ENCODE results near the gene AFG3L2.
A peak's percentile ranks its signal among the peaks of the same experiment; 100 is the strongest.

Gene AFG3L2

GRCh38 chr18:12313530-12314245 lies 63.3 kb downstream of the AFG3L2 start:
- H3K27ac ChIP-seq (ENCODE audit: low read length): no peak overlapping the region
- H3K4me1 ChIP-seq (ENCODE audit: control insufficient read depth, insufficient read depth, low read length): peaks cover 2% of the 10 kb centered on the region; the same call in 1 of the 2 replicates
- no peaks in the 10 kb centered on the region; the same call in 1 of the 2 replicates for H3K36me3 ChIP-seq (ENCODE audit: control insufficient read depth, insufficient read depth, low read length)

DNA sequence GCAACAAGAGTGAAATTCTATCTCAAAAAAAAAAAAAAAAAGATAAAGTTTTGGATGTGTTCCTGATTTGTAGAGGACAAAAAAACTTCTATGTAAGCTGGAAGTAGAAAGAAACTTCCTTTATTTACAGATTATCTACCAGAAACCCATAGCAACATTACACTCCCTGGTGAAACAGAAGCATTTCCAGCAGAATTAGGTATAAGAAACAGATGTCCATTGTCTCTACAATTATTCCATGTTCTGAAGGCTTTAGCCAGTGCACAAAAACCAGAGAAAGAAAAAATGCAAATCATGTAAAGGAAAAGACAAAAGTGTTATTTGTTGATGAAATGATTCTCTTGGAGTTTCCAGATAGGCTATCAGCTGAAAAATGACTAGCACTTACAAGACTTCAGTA lies 64.1 kb downstream of the AFG3L2 start:
- Histone ChIP-seq H3K27ac (ENCODE audit: low read length) (no peak overlapping the region), H3K9me3 (ENCODE audit: control insufficient read depth, insufficient read depth, low read length) (no peaks in the 10 kb centered on the region), H3K4me1 (ENCODE audit: control insufficient read depth, insufficient read depth, low read length) (peaks cover 2% of the 10 kb centered on the region; the same call in 1 of the 2 replicates), H3K36me3 (ENCODE audit: control insufficient read depth, insufficient read depth, low read length) (no peaks in the 10 kb centered on the region; the same call in 1 of the 2 replicates), H3K27me3 (ENCODE audit: control insufficient read depth, insufficient read depth, low read length) (no peaks in the 10 kb centered on the region), H3K4me3 (ENCODE audit: low read length) (no peak overlapping the region)
- DNase-seq (ENCODE audit: low read depth, low spot score): no peak

More at GRCh38 chr18:12313530-12314245, 63.3 kb downstream of the AFG3L2 start:
- Histone ChIP-seq H3K4me3 (ENCODE audit: low read length) (no peak overlapping the region), H3K9me3 (ENCODE audit: control insufficient read depth, insufficient read depth, low read length) (no peaks in the 10 kb centered on the region), H3K27me3 (ENCODE audit: control insufficient read depth, insufficient read depth, low read length) (no peaks in the 10 kb centered on the region)
- no CpG with 5 or more reads among the region's 5 CpGs for WGBS (ENCODE audit: insufficient coverage, insufficient read length)
- DNase-seq (ENCODE audit: low read depth, low spot score): no peak

- H3K36me3 ChIP-seq (ENCODE audit: control insufficient read depth, insufficient read depth, low read length): no peaks in the 10 kb centered on the region
- DNase-seq (ENCODE audit: low read depth, low spot score): no peak
- H3K4me3 ChIP-seq (ENCODE audit: low read length): no peak overlapping the region
- peaks cover 5% of the 10 kb centered on the region for H3K4me1 ChIP-seq (ENCODE audit: control insufficient read depth, insufficient read depth, low read length)
- peaks cover 3% of the 10 kb centered on the region; the same call in 1 of the 2 replicates for H3K27me3 ChIP-seq (ENCODE audit: control insufficient read depth, insufficient read depth, low read length)
- H3K9me3 ChIP-seq (ENCODE audit: control insufficient read depth, insufficient read depth, low read length): no peaks in the 10 kb centered on the region
- no peak overlapping the region for H3K27ac ChIP-seq (ENCODE audit: low read length)
- WGBS (ENCODE audit: insufficient coverage, insufficient read length): no CpG with 5 or more reads among the region's 6 CpGs
Measured at GRCh38 chr18:12310762-12311161, 66.3 kb downstream of the AFG3L2 start.

DNA sequence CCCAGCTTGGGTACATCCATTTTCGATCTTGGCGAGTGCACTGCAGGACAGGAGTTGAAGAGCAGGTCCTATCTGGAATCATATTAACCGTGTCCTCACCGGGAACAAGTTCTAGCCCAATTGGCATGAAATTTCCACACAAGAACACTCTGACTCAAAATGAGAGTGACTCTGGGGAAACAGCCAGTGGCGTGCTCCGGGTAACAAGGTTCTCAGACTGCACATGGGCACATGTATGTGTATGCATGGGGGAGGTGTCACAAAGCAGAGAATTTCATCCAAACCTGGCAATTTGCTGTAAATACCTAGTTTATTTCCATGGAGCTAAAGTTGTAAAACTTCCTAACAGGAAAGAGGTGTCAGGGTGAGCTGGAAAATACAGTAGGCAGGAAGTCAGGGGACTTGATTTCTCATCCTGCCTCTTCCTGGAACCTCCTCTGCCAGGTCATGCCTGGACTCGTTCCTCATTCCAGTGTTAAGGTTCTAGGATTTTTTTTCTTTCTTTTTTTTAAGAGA lies 67.3 kb downstream of the AFG3L2 start:
- Histone ChIP-seq H3K36me3 (ENCODE audit: control insufficient read depth, insufficient read depth, low read length) (no peaks in the 10 kb centered on the region), H3K4me3 (ENCODE audit: low read length) (no peak overlapping the region), H3K4me1 (ENCODE audit: control insufficient read depth, insufficient read depth, low read length) (peaks cover 5% of the 10 kb centered on the region), H3K27me3 (ENCODE audit: control insufficient read depth, insufficient read depth, low read length) (peaks cover 3% of the 10 kb centered on the region; the same call in 1 of the 2 replicates), H3K27ac (ENCODE audit: low read length) (no peak overlapping the region), H3K9me3 (ENCODE audit: control insufficient read depth, insufficient read depth, low read length) (no peaks in the 10 kb centered on the region)
- no CpG with 5 or more reads among the region's 7 CpGs for WGBS (ENCODE audit: insufficient coverage, insufficient read length)
- DNase-seq (ENCODE audit: low read depth, low spot score): no peak

GRCh38 chr18:12308386-12309100 lies 68.5 kb downstream of the AFG3L2 start:
- peak overlapping the region; percentile 83 for H3K4me3 ChIP-seq (ENCODE audit: low read length)
- no CpG with 5 or more reads among the region's 81 CpGs for WGBS (ENCODE audit: insufficient coverage, insufficient read length)
- no peaks in the 10 kb centered on the region for H3K9me3 ChIP-seq (ENCODE audit: control insufficient read depth, insufficient read depth, low read length)
- no peak for DNase-seq (ENCODE audit: low read depth, low spot score)
- no peak overlapping the region for H3K27ac ChIP-seq (ENCODE audit: low read length)
- peaks cover 3% of the 10 kb centered on the region; the same call in 1 of the 2 replicates for H3K27me3 ChIP-seq (ENCODE audit: control insufficient read depth, insufficient read depth, low read length)
- no peaks in the 10 kb centered on the region for H3K36me3 ChIP-seq (ENCODE audit: control insufficient read depth, insufficient read depth, low read length)
- peaks cover 5% of the 10 kb centered on the region for H3K4me1 ChIP-seq (ENCODE audit: control insufficient read depth, insufficient read depth, low read length)

GRCh38 chr18:12307701-12308385 lies 69.2 kb downstream of the AFG3L2 start, which contains the start of gene TUBB6:
Gene TUBB6, plus strand, starts transcription at chr18:12308241. Its CDS starts 52 bp downstream, at chr18:12308293.
- no CpG with 5 or more reads among the region's 88 CpGs for WGBS (ENCODE audit: insufficient coverage, insufficient read length)
- H3K9me3 ChIP-seq (ENCODE audit: control insufficient read depth, insufficient read depth, low read length): no peaks in the 10 kb centered on the region
- H3K4me1 ChIP-seq (ENCODE audit: control insufficient read depth, insufficient read depth, low read length): peaks cover 5% of the 10 kb centered on the region
- peak within 1 kb of the TSS; percentile 83 for H3K4me3 ChIP-seq (ENCODE audit: low read length)
- peaks cover 3% of the 10 kb centered on the region; the same call in 1 of the 2 replicates for H3K27me3 ChIP-seq (ENCODE audit: control insufficient read depth, insufficient read depth, low read length)
- H3K27ac ChIP-seq (ENCODE audit: low read length): no peak within 1 kb of the TSS
- DNase-seq (ENCODE audit: low read depth, low spot score): no peak
- H3K36me3 ChIP-seq (ENCODE audit: control insufficient read depth, insufficient read depth, low read length): no peaks in the 10 kb centered on the region

- no CpG with 5 or more reads among the region's 39 CpGs for WGBS (ENCODE audit: insufficient coverage, insufficient read length)
- Histone ChIP-seq H3K27ac (ENCODE audit: low read length) (no peak overlapping the region), H3K27me3 (ENCODE audit: control insufficient read depth, insufficient read depth, low read length) (peaks cover 3% of the 10 kb centered on the region; the same call in 1 of the 2 replicates), H3K36me3 (ENCODE audit: control insufficient read depth, insufficient read depth, low read length) (no peaks in the 10 kb centered on the region), H3K4me3 (ENCODE audit: low read length) (peak overlapping the region; percentile 83; the same call in 1 of the 2 replicates), H3K4me1 (ENCODE audit: control insufficient read depth, insufficient read depth, low read length) (peaks cover 5% of the 10 kb centered on the region), H3K9me3 (ENCODE audit: control insufficient read depth, insufficient read depth, low read length) (no peaks in the 10 kb centered on the region)
- DNase-seq (ENCODE audit: low read depth, low spot score): no peak
Measured at GRCh38 chr18:12306752-12307700, 70.0 kb downstream of the AFG3L2 start.

- Histone ChIP-seq H3K27me3 (ENCODE audit: control insufficient read depth, insufficient read depth, low read length) (peaks cover 3% of the 10 kb centered on the region; the same call in 1 of the 2 replicates), H3K4me1 (ENCODE audit: control insufficient read depth, insufficient read depth, low read length) (peaks cover 5% of the 10 kb centered on the region), H3K4me3 (ENCODE audit: low read length) (no peak overlapping the region), H3K27ac (ENCODE audit: low read length) (no peak overlapping the region), H3K36me3 (ENCODE audit: control insufficient read depth, insufficient read depth, low read length) (no peaks in the 10 kb centered on the region), H3K9me3 (ENCODE audit: control insufficient read depth, insufficient read depth, low read length) (no peaks in the 10 kb centered on the region)
- no peak for DNase-seq (ENCODE audit: low read depth, low spot score)
- WGBS (ENCODE audit: insufficient coverage, insufficient read length): no CpG with 5 or more reads among the region's 25 CpGs
Measured at GRCh38 chr18:12305930-12306629, 70.9 kb downstream of the AFG3L2 start.

- Histone ChIP-seq H3K4me3 (ENCODE audit: low read length) (no peak overlapping the region), H3K27ac (ENCODE audit: low read length) (no peak overlapping the region)
- WGBS (ENCODE audit: insufficient coverage, insufficient read length): no CpG with 5 or more reads among the region's 12 CpGs
Measured at GRCh38 chr18:12305211-12305610, 71.8 kb downstream of the AFG3L2 start.

More at GRCh38 chr18:12305211-12305610, 71.8 kb downstream of the AFG3L2 start:
- Histone ChIP-seq H3K9me3 (ENCODE audit: control insufficient read depth, insufficient read depth, low read length) (no peaks in the 10 kb centered on the region), H3K36me3 (ENCODE audit: control insufficient read depth, insufficient read depth, low read length) (no peaks in the 10 kb centered on the region), H3K27me3 (ENCODE audit: control insufficient read depth, insufficient read depth, low read length) (peaks cover 3% of the 10 kb centered on the region; the same call in 1 of the 2 replicates), H3K4me1 (ENCODE audit: control insufficient read depth, insufficient read depth, low read length) (peaks cover 5% of the 10 kb centered on the region)
- no peak for DNase-seq (ENCODE audit: low read depth, low spot score)
